ENCODE results near the gene COG8. TPM values are rescaled to one million over a fixed set of nuclear protein-coding genes. Genes with fewer than 3 reads are reported as not detected.

The COG8 gene
- polyA plus RNA-seq, 3 donors = 11.9 to 24.1 (median 21.6) TPM

- peaks cover 44 to 64% of the 10 kb centered on the region in 2 donors for H3K36me3 Mint-ChIP-seq
- Histone ChIP-seq H4K20me1 (ENCODE audit: insufficient read depth, low read length) (peaks cover 36% of the 10 kb centered on the region), H3K4me1 (ENCODE audit: control insufficient read depth in 1 of 2, insufficient read depth in 2 of 2, low read length in 2 of 2) (peaks cover 13 to 27% of the 10 kb centered on the region in 2 donors), H3K36me3 (replicated peaks in 1 of 2; ENCODE audit: control insufficient read depth in 1 of 2, insufficient read depth in 2 of 2, low read length in 2 of 2) (peaks cover 35 to 65% of the 10 kb centered on the region in 2 donors), H3K4me3 (replicated peaks in 1 of 3; ENCODE audit: low read depth in 2 of 3, low read length in 3 of 3) (peak within 1 kb of the TSS; percentile 44 to 88 (median 85)), H3K27me3 (ENCODE audit: control insufficient read depth in 2 of 2, insufficient read depth in 2 of 2, low read length in 2 of 2) (no peaks in the 10 kb centered on the region), H3K27ac (ENCODE audit: low read depth in 1 of 2, low read length in 2 of 2) (peak within 1 kb of the TSS; percentile 9 to 82), H3K9me3 (replicated peaks in 1 of 2; ENCODE audit: control insufficient read depth in 1 of 2, insufficient read depth in 1 of 2, low read length in 2 of 2) (no peaks in the 10 kb centered on the region), H3K9ac (ENCODE audit: insufficient read depth, low read length, poor library complexity, severe bottlenecking) (peak within 1 kb of the TSS; percentile 77), H3K4me2 (replicated peaks; ENCODE audit: extremely low read depth, low read length, poor library complexity, severe bottlenecking) (peak within 1 kb of the TSS; percentile 93), H2AFZ (ENCODE audit: insufficient read depth, low read depth, low read length, poor library complexity, severe bottlenecking) (peak within 1 kb of the TSS; percentile 90), H3K79me2 (ENCODE audit: insufficient read depth, low read length) (peaks cover 49% of the 10 kb centered on the region)
- under 1% methylated on average over 88 of the region's 93 CpGs for WGBS (ENCODE audit: insufficient coverage)
- peak within 1 kb of the TSS; percentile 77 to 86 for H3K4me3 Mint-ChIP-seq
- H3K27me3 Mint-ChIP-seq (ENCODE audit: low read depth in 3 of 3) = peaks cover 0 to 2% (median 1%) of the 10 kb centered on the region in 3 donors
- intact Hi-C loops (cut with micrococcal nuclease) = no loop called here
- H3K27ac Mint-ChIP-seq = peak within 1 kb of the TSS; percentile 33 to 92 (median 87)
- no peak for TF ChIP-seq CTCF (IDR thresholded peaks at IDR 0.05)
- DNase-seq = peak; percentile 53 to 84 (median 63)
- peaks cover 28% of the 10 kb centered on the region for H3K4me1 Mint-ChIP-seq
- peaks cover 0 to 2% (median 0%) of the 10 kb centered on the region in 7 donors for H3K9me3 Mint-ChIP-seq
These were observed 8.9 kb downstream of the COG8 start, which contains the start of gene PDF for GRCh38 chr16:69330286-69331109. Gene PDF, minus strand, starts transcription at chr16:69330588. Its CDS starts 18 bp downstream, at chr16:69330570.

DNA sequence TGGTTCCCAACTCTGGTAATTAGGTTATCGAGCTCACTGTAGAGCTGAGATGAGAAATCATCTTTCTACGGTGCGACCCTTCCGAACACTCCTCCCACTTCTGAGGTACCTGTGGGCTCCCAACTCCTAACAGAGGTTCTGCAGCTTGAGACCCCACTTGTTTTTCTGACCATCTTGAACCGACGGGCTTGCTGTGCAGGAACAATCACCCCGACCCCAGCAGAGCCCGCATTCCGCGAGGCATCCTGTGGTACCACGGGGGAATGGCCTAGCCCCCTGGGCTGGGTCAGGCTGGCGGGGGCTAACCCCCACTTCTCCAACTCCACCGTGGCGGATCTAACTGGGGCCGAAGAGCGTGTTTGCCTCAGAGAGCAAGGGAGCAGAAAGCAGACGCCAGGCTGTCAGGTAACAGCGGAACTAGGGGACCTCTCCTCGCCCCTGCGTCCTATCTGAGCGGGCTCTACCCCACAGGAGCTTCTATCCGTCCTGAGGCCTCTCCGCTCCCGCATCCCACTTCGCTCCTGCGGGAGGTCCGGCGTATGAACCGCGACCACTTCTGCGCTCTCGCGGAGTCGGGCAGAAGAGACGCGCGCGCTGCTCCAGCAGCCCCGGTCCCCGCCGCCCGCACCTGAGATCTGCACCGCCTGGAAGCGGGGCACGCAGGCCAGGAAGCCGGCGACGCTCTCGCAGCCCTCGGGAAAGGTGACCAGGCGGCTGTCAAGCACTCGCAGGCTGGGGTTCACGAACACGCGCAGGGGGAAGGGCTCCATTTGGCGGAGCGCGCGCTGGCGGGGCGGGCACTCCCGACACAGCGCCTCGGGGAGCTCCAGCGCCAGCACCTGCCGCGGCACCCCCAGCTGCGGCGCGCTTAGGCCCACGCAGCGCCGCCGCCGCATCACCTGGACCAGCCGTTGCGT, 9.7 kb downstream of the COG8 start:
- peaks cover 43% of the 10 kb centered on the region for H4K20me1 ChIP-seq (ENCODE audit: insufficient read depth, low read length)
- peak overlapping the region; percentile 77 for H3K9ac ChIP-seq (ENCODE audit: insufficient read depth, low read length, poor library complexity, severe bottlenecking)
- 11% methylated on average over 77 of the region's 77 CpGs for WGBS (ENCODE audit: insufficient coverage)
- Mint-ChIP-seq H3K36me3 (peaks cover 42 to 64% of the 10 kb centered on the region in 2 donors), H3K9me3 (peaks cover 0 to 2% (median 0%) of the 10 kb centered on the region in 7 donors), H3K27ac (peak overlapping the region in 1 of 7 donors; percentile 52), H3K27me3 (ENCODE audit: low read depth in 3 of 3) (peaks cover 0 to 2% (median 1%) of the 10 kb centered on the region in 3 donors), H3K4me1 (peaks cover 28% of the 10 kb centered on the region), H3K4me3 (peak overlapping the region; percentile 77 to 86)
- H3K27me3 ChIP-seq (ENCODE audit: control insufficient read depth in 2 of 2, insufficient read depth in 2 of 2, low read length in 2 of 2) = no peaks in the 10 kb centered on the region
- peaks cover 55% of the 10 kb centered on the region for H3K79me2 ChIP-seq (ENCODE audit: insufficient read depth, low read length)
- H2AFZ ChIP-seq (ENCODE audit: insufficient read depth, low read depth, low read length, poor library complexity, severe bottlenecking) = peak overlapping the region; percentile 90
- intact Hi-C loops (cut with micrococcal nuclease) = no loop called here
- TF ChIP-seq CTCF (IDR thresholded peaks at IDR 0.05) = no peak
- H3K4me2 ChIP-seq (replicated peaks; ENCODE audit: extremely low read depth, low read length, poor library complexity, severe bottlenecking) = peak overlapping the region; percentile 93
- H3K4me1 ChIP-seq (ENCODE audit: control insufficient read depth in 1 of 2, insufficient read depth in 2 of 2, low read length in 2 of 2) = peaks cover 13 to 27% of the 10 kb centered on the region in 2 donors
- H3K27ac ChIP-seq (ENCODE audit: low read depth in 1 of 2, low read length in 2 of 2) = peak overlapping the region in 1 of 2 donors; percentile 82
- peak overlapping the region; percentile 44 to 88 (median 85) for H3K4me3 ChIP-seq (replicated peaks in 1 of 3; ENCODE audit: low read depth in 2 of 3, low read length in 3 of 3)
- peaks cover 32 to 65% of the 10 kb centered on the region in 2 donors for H3K36me3 ChIP-seq (replicated peaks in 1 of 2; ENCODE audit: control insufficient read depth in 1 of 2, insufficient read depth in 2 of 2, low read length in 2 of 2)
- DNase-seq = no peak
- H3K9me3 ChIP-seq (replicated peaks in 1 of 2; ENCODE audit: control insufficient read depth in 1 of 2, insufficient read depth in 1 of 2, low read length in 2 of 2) = no peaks in the 10 kb centered on the region
